UCSD-AML1 (cell line): ENCODE results near the gene PLEK.
"Not testable (repeated sequence)": the region's sequence is repeated elsewhere in the genome, so short reads cannot be mapped to it uniquely, and the experiment has no call there.

Experiments
- DNase-seq: peaks from one replicate; lab custom pipeline; 2025; ENCODE audit not compliant: unreplicated experiment; lab: John Stamatoyannopoulos, UW

Gene PLEK, protein sequence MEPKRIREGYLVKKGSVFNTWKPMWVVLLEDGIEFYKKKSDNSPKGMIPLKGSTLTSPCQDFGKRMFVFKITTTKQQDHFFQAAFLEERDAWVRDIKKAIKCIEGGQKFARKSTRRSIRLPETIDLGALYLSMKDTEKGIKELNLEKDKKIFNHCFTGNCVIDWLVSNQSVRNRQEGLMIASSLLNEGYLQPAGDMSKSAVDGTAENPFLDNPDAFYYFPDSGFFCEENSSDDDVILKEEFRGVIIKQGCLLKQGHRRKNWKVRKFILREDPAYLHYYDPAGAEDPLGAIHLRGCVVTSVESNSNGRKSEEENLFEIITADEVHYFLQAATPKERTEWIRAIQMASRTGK

GRCh38 chr2:68365087-68365486 is at the start of gene PLEK:
TSS of gene PLEK (plus strand) at chr2:68365282. CDS start at chr2:68365352, 70 bp downstream.
- peak; percentile 79 for DNase-seq

DNA sequence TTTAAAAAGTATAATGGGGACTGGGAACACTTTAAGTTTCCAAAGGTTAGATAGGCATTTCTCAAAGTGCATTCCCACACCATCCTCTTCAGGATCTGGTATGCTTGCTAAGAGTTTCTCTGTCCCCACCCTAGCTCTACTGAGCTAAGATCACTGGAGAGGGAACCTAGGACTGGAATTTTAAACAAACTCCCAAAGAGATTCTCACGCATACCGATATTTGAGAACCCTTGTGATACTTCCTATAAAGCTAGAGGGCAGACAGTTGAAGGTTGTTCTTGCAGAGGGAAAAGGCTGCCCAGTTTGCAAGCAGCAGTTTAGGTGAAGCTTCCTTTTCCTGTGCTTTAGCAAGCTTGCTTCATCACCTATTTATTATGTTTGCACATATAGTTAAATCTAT is 49.0 kb upstream of the PLEK start:
- no peak for DNase-seq

GRCh38 chr2:68317971-68318913 is 46.8 kb upstream of the PLEK start:
- no peak for DNase-seq

GRCh38 chr2:68318914-68319397 is 46.1 kb upstream of the PLEK start:
- no peak for DNase-seq

GRCh38 chr2:68319398-68320117 is 45.5 kb upstream of the PLEK start, which contains the start of gene CNRIP1:
TSS of gene CNRIP1 (minus strand) at chr2:68319949. CDS start at chr2:68319400, 549 bp downstream.
- peak; percentile 37 for DNase-seq

DNA sequence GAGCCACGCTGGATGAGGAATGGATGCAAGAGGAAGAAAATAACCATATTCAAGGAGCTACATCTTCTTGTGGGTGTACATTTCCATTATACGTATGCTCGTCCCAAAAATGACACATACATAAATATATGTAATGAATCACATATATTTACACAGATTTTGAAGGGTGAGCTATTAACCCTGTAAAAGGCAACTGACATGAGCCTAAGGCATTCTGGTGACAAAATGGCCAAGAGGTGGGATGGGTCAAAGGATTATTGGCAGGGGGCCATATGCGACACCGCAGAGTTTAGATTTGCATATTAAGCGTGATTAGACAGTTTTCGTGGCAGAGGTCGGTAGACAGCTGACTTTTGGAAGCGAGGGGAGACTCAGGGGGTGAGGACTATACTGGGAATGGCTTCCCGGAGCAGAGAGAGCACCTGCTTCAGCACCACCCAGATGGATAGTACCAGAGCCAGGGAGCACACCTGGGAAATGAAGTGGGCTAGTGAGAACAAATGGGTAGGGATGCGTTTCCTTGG is 44.9 kb upstream of the PLEK start:
- no peak for DNase-seq

- DNase-seq = no peak
Observed at GRCh38 chr2:68325056-68325455, 40.0 kb upstream of the PLEK start.

DNA sequence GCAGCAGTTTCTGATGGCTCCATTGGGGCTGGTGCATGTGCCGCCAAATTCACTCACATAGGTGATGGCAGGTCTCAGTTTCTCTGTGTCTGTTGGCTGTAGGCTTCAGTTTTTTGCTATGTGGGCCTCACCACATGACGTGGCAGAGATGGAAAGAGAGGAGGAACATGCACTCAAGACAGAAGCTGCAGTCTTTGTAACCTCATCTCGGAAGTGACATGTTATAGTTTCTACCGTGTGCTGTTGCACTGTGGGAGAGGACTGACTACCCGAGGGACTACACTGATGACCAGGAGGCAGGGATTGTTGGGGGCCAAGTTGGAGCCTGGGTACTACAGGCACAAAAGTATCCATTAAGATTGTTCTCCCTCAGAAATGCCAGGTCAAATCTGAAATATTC is 36.2 kb upstream of the PLEK start:
- DNase-seq = no peak

DNA sequence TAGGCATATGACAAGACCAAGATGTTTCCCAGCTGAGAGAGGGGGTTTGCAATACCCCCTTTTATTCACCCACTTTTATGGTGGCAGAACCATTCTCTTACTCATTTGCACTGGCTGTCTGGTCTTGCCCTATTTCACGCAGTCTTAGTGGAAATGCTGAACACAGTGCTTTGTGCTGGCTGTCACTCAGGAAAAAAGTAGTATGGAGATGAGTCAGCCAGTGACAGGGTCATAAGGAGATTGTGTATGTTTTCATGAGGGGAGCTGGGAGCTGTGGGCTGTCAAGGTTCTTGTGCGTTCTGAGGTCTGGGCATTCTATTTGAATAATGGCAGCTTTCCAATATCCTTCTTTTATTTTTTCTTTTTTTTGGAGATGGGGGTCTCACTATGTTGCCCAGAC is 34.4 kb upstream of the PLEK start:
- no peak for DNase-seq

DNA sequence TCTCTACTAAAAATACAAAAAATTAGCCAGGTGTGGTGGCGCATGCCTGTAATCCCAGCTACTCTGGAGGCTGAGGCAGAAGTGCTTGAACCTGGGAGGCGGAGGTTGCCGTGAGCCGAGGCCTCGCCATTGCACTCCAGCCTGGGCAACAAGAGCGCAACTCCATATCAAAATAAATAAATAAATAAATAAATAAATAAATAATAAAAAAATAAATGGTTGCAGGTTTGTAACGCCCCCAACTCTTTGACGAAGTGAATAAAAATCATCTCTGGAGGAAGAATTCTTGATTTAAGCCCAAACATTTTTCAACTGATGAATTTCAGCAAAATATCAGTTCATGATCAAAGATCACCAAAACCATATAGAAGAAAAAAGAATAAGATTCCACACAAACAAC is 32.1 kb upstream of the PLEK start:
- no peak for DNase-seq

DNA sequence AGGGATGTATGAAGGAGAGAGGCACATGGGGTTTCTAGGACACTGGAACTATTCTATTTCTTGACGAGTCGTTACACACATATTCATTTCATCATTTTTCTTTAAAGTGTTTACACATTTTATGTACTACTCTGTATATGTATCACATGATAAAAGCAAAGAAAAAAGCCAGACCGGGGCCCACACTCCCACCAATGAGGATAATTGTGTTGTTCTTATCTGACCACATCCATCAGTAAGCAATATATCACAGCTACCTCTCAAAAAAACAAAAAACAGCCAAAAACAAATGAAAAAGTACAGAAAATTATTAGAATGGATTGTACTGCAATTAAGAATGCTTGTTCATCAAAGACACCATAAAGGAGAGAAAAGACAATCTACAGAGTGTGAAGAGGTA is 31.2 kb upstream of the PLEK start:
- no peak for DNase-seq

- no peak for DNase-seq
Observed at GRCh38 chr2:68336192-68336591, 28.9 kb upstream of the PLEK start.

GRCh38 chr2:68340226-68341061 is 24.6 kb upstream of the PLEK start:
- no peak for DNase-seq

DNA sequence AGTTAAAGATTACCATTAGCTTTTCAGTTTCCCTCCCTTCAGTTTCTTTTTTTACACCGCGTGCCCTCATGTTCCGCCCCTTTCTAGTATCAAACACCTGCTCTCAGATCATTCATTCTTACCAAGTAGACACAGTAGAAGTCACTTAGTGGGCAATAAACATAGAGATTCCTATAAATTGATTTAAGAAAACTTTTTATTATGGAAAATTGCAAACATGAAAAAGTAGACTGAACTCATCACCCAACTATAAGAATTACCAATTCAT is 24.1 kb upstream of the PLEK start:
- no peak for DNase-seq

DNA sequence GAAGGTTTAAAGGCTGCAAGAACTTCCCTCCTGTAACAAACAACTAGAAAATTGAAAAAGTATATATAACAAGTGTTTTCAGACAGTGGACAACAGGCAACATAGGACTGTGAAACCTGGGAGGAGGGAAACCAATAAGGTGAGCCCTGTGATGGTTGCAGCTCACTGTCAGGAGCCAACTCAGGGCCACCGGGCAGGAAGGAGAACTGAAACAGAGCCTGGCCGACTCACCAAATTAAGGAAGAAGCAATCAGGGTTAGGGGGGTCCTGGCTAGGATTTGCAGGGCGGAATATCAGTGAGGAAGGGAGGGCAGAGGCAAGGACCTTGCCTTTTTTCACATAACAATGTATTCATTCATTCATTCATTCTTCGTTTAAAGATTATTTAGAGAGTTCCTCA is 23.5 kb upstream of the PLEK start:
- DNase-seq = no peak

- no peak for DNase-seq
Observed at GRCh38 chr2:68342470-68342869, 22.6 kb upstream of the PLEK start.

GRCh38 chr2:68344031-68344430 is 21.1 kb upstream of the PLEK start:
- no peak for DNase-seq

DNA sequence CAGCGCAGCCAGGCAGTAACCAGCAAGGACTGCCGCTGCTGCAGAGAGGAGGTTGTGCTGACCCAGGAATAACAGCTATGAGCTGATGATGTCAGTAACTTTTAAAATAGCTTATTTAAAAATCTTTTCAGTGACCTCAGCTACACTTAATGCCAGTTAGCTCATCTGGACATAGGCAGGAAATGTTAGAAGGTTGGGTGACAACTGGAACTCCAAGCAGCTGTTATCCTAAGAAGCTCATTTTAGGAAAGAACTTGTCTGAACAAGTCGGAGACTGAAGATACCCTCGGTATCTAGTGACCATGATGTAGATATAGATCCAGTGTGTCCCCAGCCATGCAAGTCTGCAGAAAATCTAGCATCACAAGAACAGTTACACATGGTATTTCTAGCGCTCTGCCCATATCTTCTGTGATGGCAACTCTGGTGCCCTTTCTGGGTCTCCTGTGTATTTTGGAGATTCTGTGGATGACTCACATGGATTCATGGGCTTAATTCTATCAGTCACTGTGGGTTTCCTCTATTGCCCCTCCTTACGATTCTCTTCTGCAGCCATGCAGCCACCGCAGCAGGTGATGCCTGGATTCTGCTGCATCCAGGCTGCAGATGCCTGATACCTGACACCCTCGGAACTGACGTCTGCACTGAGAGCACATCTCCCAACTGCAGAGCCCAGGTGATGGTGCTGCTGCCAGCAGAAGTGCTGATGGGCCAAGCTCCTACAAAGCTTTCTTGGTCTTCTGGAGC is 19.8 kb upstream of the PLEK start:
- no peak for DNase-seq

GRCh38 chr2:68349091-68349490 is 16.0 kb upstream of the PLEK start:
- DNase-seq = not testable (repeated sequence)

DNA sequence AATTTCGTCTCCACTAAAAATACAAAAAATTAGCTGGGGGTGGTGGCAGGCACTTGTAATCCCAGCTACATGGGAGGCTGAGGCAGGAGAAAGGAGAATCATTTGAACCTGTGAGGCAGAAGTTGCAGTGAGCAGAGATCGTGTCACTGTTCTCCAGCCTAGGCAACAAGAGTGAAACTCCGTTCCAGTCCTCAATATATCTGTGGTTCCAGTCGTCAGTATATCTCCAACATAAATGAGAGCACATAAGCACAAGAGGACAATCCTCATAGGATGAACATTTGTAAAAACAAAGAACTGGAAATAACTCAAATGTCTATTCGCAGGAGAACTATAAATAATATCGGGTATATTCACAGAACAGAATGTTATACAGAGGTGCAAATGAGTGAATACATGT is 13.1 kb upstream of the PLEK start:
- no peak for DNase-seq
